Stomach (tissue), 9 donors: ENCODE results near the gene WWC1. TPM values are rescaled to one million over a fixed set of nuclear protein-coding genes. Genes with fewer than 3 reads are reported as not detected.

Source experiments
- DNase-seq, 2 donors: peaks; one replicate each; pipeline versions ENCODE4 v3.0.0 to v3.0.0-alpha.2; 2013 to 2019
- H3K27ac ChIP-seq, 5 donors: fragments of 200-600 bp in 4 of 5; sonication (generic) in 4 of 5; one replicate each; pipeline ENCODE4 v1.5.1; 2013 to 2019; ENCODE audit warnings: mild to moderate bottlenecking in 1 of 5, moderate library complexity in 1 of 5
- H3K27me3 ChIP-seq, 3 donors: fragments of 200-600 bp; sonication (generic); one replicate each; pipeline ENCODE4 v1.5.1; 2017 to 2019; ENCODE audit warnings: mixed run types in 1 of 3
- H3K36me3 ChIP-seq, 4 donors: fragments of 200-600 bp; sonication (generic); 1 replicate in 3 of 4; 2 replicates in 1 of 4; pipeline ENCODE4 v1.5.1; 2016 to 2019
- H3K4me1 ChIP-seq, 4 donors: fragments of 200-600 bp; sonication (generic); one replicate each; pipeline ENCODE4 v1.5.1; 2016 to 2019
- H3K4me3 ChIP-seq, 4 donors: fragments of 200-600 bp; sonication (generic) in 3 of 4; one replicate each; pipeline ENCODE4 v1.5.1; 2016 to 2019; ENCODE audit warnings: mild to moderate bottlenecking in 1 of 4
- H3K9me3 ChIP-seq, 4 donors: fragments of 200-600 bp; sonication (generic); one replicate each; pipeline ENCODE4 v1.5.1; 2016 to 2019
- EP300 ChIP-seq: sonication (generic); formaldehyde crosslinking; IDR thresholded peaks from one replicate; pipeline ENCODE4 v1.6.1; 2017; ENCODE audit warnings: antibody characterized with exemption
- POLR2A ChIP-seq, 4 donors: fragments of 450-650 bp; IDR thresholded peaks; one replicate each; pipeline ENCODE4 v1.6.1; 2016; ENCODE audit warnings: antibody characterized with exemption in 4 of 4, control low read depth in 2 of 4, mild to moderate bottlenecking in 1 of 4, moderate library complexity in 1 of 4
- POLR2AphosphoS5 ChIP-seq, 3 donors: sonication (generic); formaldehyde crosslinking; IDR thresholded peaks; one replicate each; pipeline ENCODE4 v1.6.1; 2016; ENCODE audit warnings: antibody characterized with exemption in 3 of 3
- WGBS, 5 donors: extraction: QIAGEN DNeasy Blood & Tissue Kit in 3 of 5; methylation state at CpG; one replicate each; pipeline versions ENCODE4 v1.1.5 to v1.1.7; 2013 to 2018; 5-methylcytosine and 5-hydroxymethylcytosine counted together
- intact Hi-C: fragments of 100-400 bp; cut with DNase I; formaldehyde crosslinking; loops from one replicate; pipeline ENCODE4 v1.15.1; 2023; ENCODE audit warnings: low total_unique reads
- polyA plus RNA-seq, 3 donors: library from polyadenylated mRNA; stranded (reverse); fragments of 200-250 nt; gene quantifications; one replicate each; pipeline ENCODE4 v1.2.3, GENCODE V29; 2013
- total RNA-seq, 5 donors: library from RNA; depleted of rRNA; stranded (reverse); fragments of >200 nt; gene quantifications; one replicate each; pipeline versions ENCODE4 v1.1.0 to v1.2.3, GENCODE V29; 2014 to 2016
- TF ChIP-seq, protein P1 (sequence below), 7 experiments: fragments of 450-650 bp in 4 of 7; fragments of 200-600 bp in 3 of 7; sonication (generic) in 3 of 7; IDR thresholded peaks; one replicate each; pipeline ENCODE4 v1.5.1; 2016 to 2019; ENCODE audit warnings: antibody characterized with exemption in 7 of 7, control low read depth in 2 of 7, mild to moderate bottlenecking in 1 of 7
- donor health status: healthy with polysubstance abuse.
- donor health status: Bipolar disorder and iron deficiency.
- donor health status: healthy.

The WWC1 gene
- total and polyA plus RNA-seq, 8 donors: 11.3 to 82.6 (median 33.4) TPM

DNA sequence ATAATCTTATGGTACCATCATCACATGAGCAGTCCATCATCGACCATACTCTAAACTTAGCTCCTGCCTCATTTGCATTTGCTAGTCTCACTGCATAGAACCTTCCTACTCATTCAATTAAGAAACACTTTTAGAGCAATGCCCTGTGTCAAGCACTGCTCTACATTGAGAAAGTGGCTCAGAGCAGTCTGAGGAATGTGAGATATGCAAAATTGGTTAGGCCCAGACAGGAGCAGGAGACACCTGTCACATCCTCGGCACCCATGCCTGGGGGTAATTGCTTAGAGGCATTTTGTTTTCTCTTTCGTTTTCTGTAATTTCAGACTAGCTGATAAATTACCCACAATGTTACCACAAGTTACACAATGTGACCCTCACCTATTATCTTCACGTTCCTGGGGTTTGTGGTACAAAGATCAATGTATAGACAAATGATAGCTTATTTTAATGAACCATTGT is 189.9 kb downstream of the WWC1 start:
- H3K4me1 ChIP-seq: peaks cover 0 to 5% (median 2%) of the 10 kb centered on the region in 4 donors
- TF ChIP-seq POLR2A (IDR thresholded peaks at IDR 0.05) (no peak), POLR2AphosphoS5 (IDR thresholded peaks at IDR 0.05) (no peak), EP300 (no peak)
- TF ChIP-seq, protein P1, sequence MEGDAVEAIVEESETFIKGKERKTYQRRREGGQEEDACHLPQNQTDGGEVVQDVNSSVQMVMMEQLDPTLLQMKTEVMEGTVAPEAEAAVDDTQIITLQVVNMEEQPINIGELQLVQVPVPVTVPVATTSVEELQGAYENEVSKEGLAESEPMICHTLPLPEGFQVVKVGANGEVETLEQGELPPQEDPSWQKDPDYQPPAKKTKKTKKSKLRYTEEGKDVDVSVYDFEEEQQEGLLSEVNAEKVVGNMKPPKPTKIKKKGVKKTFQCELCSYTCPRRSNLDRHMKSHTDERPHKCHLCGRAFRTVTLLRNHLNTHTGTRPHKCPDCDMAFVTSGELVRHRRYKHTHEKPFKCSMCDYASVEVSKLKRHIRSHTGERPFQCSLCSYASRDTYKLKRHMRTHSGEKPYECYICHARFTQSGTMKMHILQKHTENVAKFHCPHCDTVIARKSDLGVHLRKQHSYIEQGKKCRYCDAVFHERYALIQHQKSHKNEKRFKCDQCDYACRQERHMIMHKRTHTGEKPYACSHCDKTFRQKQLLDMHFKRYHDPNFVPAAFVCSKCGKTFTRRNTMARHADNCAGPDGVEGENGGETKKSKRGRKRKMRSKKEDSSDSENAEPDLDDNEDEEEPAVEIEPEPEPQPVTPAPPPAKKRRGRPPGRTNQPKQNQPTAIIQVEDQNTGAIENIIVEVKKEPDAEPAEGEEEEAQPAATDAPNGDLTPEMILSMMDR (IDR thresholded peaks at IDR 0.05): no peak
- H3K27ac ChIP-seq: no peak overlapping the region
- H3K36me3 ChIP-seq: no peaks in the 10 kb centered on the region
- 24 to 37% (median 37%) methylated on average over 4 of the region's 4 CpGs for WGBS, 5 donors
- no peak overlapping the region for H3K4me3 ChIP-seq
- H3K27me3 ChIP-seq: no peaks in the 10 kb centered on the region
- no peaks in the 10 kb centered on the region for H3K9me3 ChIP-seq
- intact Hi-C loops: no loop called here
- no peak for DNase-seq

DNA sequence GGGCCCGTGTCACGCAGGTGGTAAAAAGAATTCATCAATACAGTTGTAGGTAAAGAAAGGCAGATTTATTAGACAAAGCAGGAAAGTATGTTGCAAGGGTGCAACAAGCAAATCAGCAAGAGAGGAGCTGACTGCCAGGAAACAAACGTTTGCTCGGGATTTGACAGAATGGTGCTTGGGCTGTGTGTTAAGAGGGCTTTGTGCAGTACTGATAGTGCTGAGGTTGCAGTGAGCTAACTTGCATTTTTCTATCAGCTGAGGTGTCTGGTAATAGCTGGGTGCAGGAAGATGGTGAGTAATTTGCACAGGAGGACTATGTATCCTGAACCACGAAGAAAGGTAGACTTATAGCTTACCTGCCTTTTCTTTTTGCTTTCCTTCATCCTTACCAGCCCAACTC is 190.9 kb downstream of the WWC1 start:
- Histone ChIP-seq H3K36me3 (no peaks in the 10 kb centered on the region), H3K27ac (no peak overlapping the region), H3K27me3 (no peaks in the 10 kb centered on the region), H3K9me3 (no peaks in the 10 kb centered on the region), H3K4me1 (peaks cover 4 to 10% (median 9%) of the 10 kb centered on the region in 4 donors), H3K4me3 (no peak overlapping the region)
- intact Hi-C loops: no loop called here
- 60 to 69% (median 65%) methylated on average over 5 of the region's 5 CpGs for WGBS, 5 donors
- TF ChIP-seq, protein P1 (IDR thresholded peaks at IDR 0.05): no peak
- TF ChIP-seq POLR2AphosphoS5 (IDR thresholded peaks at IDR 0.05) (no peak), EP300 (no peak), POLR2A (IDR thresholded peaks at IDR 0.05) (no peak)
- DNase-seq: no peak

DNA sequence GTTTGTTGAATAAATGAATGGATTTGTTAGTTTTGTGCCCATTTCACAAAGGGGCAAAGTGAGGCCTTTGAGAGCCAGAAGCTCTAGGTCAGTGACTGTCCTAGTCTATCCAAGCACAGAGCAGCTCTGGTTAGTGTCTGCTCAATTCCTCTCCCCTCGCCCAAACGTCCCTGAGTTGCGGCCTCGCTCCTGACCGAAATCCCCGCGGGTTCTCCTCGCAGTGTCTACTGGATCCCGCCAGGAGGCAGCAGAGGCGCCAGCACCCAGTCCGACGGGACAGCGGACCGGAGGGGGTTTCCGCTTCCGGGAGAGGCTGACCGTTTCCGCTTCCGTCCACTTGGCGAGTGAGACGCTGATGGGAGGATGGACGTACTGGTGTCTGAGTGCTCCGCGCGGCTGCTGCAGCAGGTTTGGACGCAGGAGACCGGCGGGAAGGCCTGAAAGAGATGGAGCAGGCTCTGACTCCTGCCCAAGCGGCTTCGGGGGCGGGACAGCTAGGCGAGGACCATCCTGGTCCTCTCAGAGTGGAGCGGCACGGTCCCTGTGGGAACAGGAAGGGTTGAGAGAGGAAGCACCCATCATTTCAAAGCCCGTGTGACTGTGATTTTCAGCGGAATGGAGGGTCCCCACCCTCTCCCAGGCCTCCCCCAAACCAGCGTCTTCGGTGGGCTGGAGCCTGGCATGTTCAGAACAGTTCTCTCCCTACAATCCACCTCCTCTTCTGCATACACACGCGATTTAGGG is 194.9 kb downstream of the WWC1 start, which contains the start of gene RARS1:
RARS1 (plus strand) TSS at position 336 of the 744 bp plus-strand sequence; CDS start at position 364, 28 bp downstream.
- peaks cover 10 to 23% (median 14%) of the 10 kb centered on the region in 4 donors for H3K4me1 ChIP-seq
- 0 to 1% (median 0%) methylated on average over 5 to 40 of the region's 40 CpGs for WGBS, 5 donors
- H3K36me3 ChIP-seq: peaks cover 33 to 34% (median 33%) of the 10 kb centered on the region in 4 donors
- peak within 1 kb of the TSS; percentile 72 to 97 (median 95) for H3K4me3 ChIP-seq
- H3K27ac ChIP-seq: peak within 1 kb of the TSS; percentile 59 to 85 (median 76)
- DNase-seq: peak; percentile 94 to 98
- no peaks in the 10 kb centered on the region for H3K27me3 ChIP-seq
- TF ChIP-seq EP300 (no peak), POLR2AphosphoS5 (IDR thresholded peaks at IDR 0.05) (peak; percentile 84 to 98 (median 93)), POLR2A (IDR thresholded peaks at IDR 0.05) (peak in 1 of 4 donors; percentile 75)
- TF ChIP-seq, protein P1 (IDR thresholded peaks at IDR 0.05): peak in 5 of 7 experiments; percentile 87 to 97 (median 93)
- intact Hi-C loops: no loop called here
- no peaks in the 10 kb centered on the region for H3K9me3 ChIP-seq

DNA sequence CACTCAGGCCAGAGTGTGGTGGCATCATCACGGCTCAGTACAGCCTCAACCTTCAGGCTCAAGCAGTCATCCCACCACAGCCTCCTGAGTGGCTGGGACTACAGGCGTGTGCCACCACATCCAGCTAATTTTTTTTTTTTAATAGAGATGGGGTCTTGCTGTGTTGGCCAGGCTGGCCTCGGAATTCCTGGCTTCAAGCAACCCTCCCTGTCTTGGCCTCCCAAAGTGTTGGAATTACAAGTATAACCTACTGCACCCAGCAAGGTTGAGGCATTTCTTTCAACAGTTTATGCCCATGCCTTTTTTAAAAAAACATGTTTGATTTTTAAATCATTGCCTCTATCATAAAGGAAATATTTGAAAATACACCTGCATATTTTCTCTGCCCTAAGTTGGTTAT is 197.6 kb downstream of the WWC1 start:
- H3K27me3 ChIP-seq: no peaks in the 10 kb centered on the region
- peaks cover 49 to 62% (median 61%) of the 10 kb centered on the region in 4 donors for H3K36me3 ChIP-seq
- 95 to 100% (median 98%) methylated on average over 3 of the region's 3 CpGs for WGBS, 5 donors
- intact Hi-C loops: no loop called here
- no peak overlapping the region for H3K4me3 ChIP-seq
- H3K4me1 ChIP-seq: peaks cover 10 to 23% (median 14%) of the 10 kb centered on the region in 4 donors
- TF ChIP-seq POLR2A (IDR thresholded peaks at IDR 0.05) (no peak), EP300 (no peak), POLR2AphosphoS5 (IDR thresholded peaks at IDR 0.05) (no peak)
- TF ChIP-seq, protein P1 (IDR thresholded peaks at IDR 0.05): no peak
- no peak for DNase-seq
- H3K27ac ChIP-seq: no peak overlapping the region
- H3K9me3 ChIP-seq: no peaks in the 10 kb centered on the region
